Measurements from ENCODE around the gene FSTL5. TPM values are rescaled to one million over a fixed set of nuclear protein-coding genes. Genes with fewer than 3 reads are reported as not detected.

FSTL5 gene
- total RNA-seq, 1 donor from 2014 or later: 2.6 TPM

DNA sequence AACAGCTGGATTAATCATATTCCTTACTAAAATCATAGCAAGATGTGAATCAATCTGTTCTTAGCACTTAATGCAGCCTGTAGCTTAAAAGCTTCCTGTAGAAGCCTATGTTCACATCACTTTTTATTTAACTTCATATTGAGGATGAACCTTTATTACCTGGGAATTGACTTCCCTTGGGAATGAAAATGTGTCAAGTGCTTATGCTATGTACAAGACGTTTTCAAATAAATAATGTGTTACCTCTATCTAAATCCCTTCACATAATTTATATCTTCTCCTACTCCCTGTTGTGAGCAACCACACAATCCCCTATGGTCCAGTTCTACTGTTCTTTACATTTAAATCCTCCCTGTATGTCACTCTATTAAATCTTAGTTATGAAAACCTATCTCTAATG is 633.1 kb downstream of the FSTL5 start:
- H3K27me3 ChIP-seq (ENCODE audit: control insufficient read depth in 3 of 3, insufficient read depth in 3 of 3, low read length in 3 of 3): no peaks in the 10 kb centered on the region
- no peak overlapping the region for H3K27ac ChIP-seq (ENCODE audit: low read depth, low read length)
- H3K4me3 ChIP-seq (ENCODE audit: low read length in 3 of 3): no peak overlapping the region
- no peak overlapping the region for H3K9ac ChIP-seq (ENCODE audit: low read depth in 1 of 3, low read length in 3 of 3)
- H3K9me3 ChIP-seq (ENCODE audit: control insufficient read depth in 3 of 3, low read length in 3 of 3): no peaks in the 10 kb centered on the region
- no peaks in the 10 kb centered on the region for H3K4me1 ChIP-seq (ENCODE audit: control insufficient read depth in 3 of 3, insufficient read depth in 3 of 3, low read length in 3 of 3)
- no peaks in the 10 kb centered on the region for H3K36me3 ChIP-seq (ENCODE audit: control insufficient read depth in 3 of 3, insufficient read depth in 3 of 3, low read length in 3 of 3)

DNA sequence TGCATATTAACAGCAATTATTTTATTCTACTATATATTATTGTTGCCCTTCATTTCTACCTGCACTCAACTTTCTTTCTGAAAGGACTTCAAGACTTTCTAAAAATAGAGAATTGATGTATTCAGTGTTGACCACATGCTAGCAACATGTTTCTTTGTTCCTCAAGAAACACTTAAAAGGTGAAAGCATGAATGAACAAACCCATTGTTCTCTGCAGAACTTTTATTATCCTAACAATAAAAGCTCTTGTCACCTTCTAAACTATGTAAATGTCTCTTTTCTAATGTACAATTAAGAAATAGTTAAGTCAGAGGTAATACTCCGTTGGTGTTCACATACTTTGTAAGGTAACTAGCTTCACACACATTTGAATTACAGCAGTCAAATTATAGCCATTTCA is 638.7 kb downstream of the FSTL5 start:
- H3K36me3 ChIP-seq (ENCODE audit: control insufficient read depth in 3 of 3, insufficient read depth in 3 of 3, low read length in 3 of 3): no peaks in the 10 kb centered on the region
- H3K27me3 ChIP-seq (ENCODE audit: control insufficient read depth in 3 of 3, insufficient read depth in 3 of 3, low read length in 3 of 3): no peaks in the 10 kb centered on the region

DNA sequence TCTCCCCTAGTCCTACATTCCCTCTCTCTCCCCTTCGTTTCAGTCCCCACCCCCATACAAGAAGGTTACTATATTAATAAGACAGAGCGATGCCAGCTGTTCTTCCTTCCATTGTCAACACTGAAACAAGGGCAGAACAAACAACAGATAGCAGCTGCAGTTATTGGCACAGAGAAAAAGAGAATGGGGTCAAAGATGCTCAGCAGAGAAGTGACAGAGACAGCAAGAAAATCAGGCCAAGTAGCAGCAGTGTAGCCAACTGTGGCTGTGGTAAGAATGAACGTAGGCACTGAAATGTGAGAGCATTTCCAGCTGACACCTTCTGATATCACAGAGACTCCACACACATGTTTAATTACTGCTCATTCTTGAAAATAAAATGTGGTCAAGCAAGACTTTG is 641.8 kb downstream of the FSTL5 start:
- Histone ChIP-seq H3K27me3 (ENCODE audit: control insufficient read depth in 3 of 3, insufficient read depth in 3 of 3, low read length in 3 of 3) (no peaks in the 10 kb centered on the region), H3K9me3 (ENCODE audit: control insufficient read depth in 3 of 3, low read length in 3 of 3) (no peaks in the 10 kb centered on the region), H3K27ac (ENCODE audit: low read depth, low read length) (no peak overlapping the region), H3K4me1 (ENCODE audit: control insufficient read depth in 3 of 3, insufficient read depth in 3 of 3, low read length in 3 of 3) (no peaks in the 10 kb centered on the region), H3K36me3 (ENCODE audit: control insufficient read depth in 3 of 3, insufficient read depth in 3 of 3, low read length in 3 of 3) (no peaks in the 10 kb centered on the region), H3K4me3 (ENCODE audit: low read length in 3 of 3) (no peak overlapping the region), H3K9ac (ENCODE audit: low read depth in 1 of 3, low read length in 3 of 3) (no peak overlapping the region)

More for the DNA sequence above, 638.7 kb downstream of the FSTL5 start:
- no peak overlapping the region for H3K27ac ChIP-seq (ENCODE audit: low read depth, low read length)
- H3K9me3 ChIP-seq (ENCODE audit: control insufficient read depth in 3 of 3, low read length in 3 of 3): no peaks in the 10 kb centered on the region
- H3K9ac ChIP-seq (ENCODE audit: low read depth in 1 of 3, low read length in 3 of 3): no peak overlapping the region
- H3K4me3 ChIP-seq (ENCODE audit: low read length in 3 of 3): no peak overlapping the region
- H3K4me1 ChIP-seq (ENCODE audit: control insufficient read depth in 3 of 3, insufficient read depth in 3 of 3, low read length in 3 of 3): no peaks in the 10 kb centered on the region

DNA sequence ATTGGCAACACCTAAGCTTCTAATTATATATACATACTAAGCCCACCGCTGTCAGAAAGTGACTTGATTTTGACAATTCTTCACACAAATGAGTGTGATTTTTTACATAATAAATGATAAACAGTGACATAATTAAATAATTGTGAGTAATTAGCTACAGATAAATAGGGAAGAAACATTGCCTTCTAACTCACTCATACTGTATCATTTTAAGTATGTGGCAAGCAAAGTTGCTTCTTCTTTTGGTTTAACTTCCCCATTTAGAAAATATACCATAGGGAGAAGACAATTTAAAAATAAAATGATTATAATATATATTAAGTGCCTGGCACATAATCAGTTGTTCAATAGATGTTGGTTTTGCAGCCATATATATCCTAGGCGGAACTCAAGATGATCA is 644.2 kb downstream of the FSTL5 start:
- H3K9ac ChIP-seq (ENCODE audit: low read depth in 1 of 3, low read length in 3 of 3): no peak overlapping the region
- no peaks in the 10 kb centered on the region for H3K9me3 ChIP-seq (ENCODE audit: control insufficient read depth in 3 of 3, low read length in 3 of 3)
- H3K4me3 ChIP-seq (ENCODE audit: low read length in 3 of 3): no peak overlapping the region
- H3K36me3 ChIP-seq (ENCODE audit: control insufficient read depth in 3 of 3, insufficient read depth in 3 of 3, low read length in 3 of 3): no peaks in the 10 kb centered on the region
- H3K4me1 ChIP-seq (ENCODE audit: control insufficient read depth in 3 of 3, insufficient read depth in 3 of 3, low read length in 3 of 3): no peaks in the 10 kb centered on the region
- H3K27me3 ChIP-seq (ENCODE audit: control insufficient read depth in 3 of 3, insufficient read depth in 3 of 3, low read length in 3 of 3): no peaks in the 10 kb centered on the region
- no peak overlapping the region for H3K27ac ChIP-seq (ENCODE audit: low read depth, low read length)

DNA sequence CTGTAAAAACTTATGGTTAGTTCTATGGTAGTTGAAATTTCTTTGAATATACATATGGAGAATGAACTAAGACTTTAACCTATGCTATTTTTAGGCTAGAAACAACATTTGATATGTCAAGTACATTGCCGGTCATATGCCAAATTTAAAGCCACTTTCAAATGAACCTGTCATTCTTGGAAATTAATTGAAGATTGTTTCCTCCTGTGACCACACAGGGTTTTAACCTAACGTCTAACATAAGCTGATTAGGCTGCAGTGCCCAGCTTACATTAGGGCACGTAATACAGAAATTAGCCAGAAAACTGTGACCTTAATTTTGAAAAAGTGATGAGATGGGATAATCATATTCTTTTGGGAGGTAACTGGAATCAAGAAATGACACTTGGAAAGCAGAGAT is 645.9 kb downstream of the FSTL5 start:
- H3K4me3 ChIP-seq (ENCODE audit: low read length in 3 of 3): no peak overlapping the region
- H3K9ac ChIP-seq (ENCODE audit: low read depth in 1 of 3, low read length in 3 of 3): no peak overlapping the region
- no peak overlapping the region for H3K27ac ChIP-seq (ENCODE audit: low read depth, low read length)
- no peaks in the 10 kb centered on the region for H3K36me3 ChIP-seq (ENCODE audit: control insufficient read depth in 3 of 3, insufficient read depth in 3 of 3, low read length in 3 of 3)
- no peaks in the 10 kb centered on the region for H3K4me1 ChIP-seq (ENCODE audit: control insufficient read depth in 3 of 3, insufficient read depth in 3 of 3, low read length in 3 of 3)
- H3K9me3 ChIP-seq (ENCODE audit: control insufficient read depth in 3 of 3, low read length in 3 of 3): no peaks in the 10 kb centered on the region
- H3K27me3 ChIP-seq (ENCODE audit: control insufficient read depth in 3 of 3, insufficient read depth in 3 of 3, low read length in 3 of 3): no peaks in the 10 kb centered on the region

DNA sequence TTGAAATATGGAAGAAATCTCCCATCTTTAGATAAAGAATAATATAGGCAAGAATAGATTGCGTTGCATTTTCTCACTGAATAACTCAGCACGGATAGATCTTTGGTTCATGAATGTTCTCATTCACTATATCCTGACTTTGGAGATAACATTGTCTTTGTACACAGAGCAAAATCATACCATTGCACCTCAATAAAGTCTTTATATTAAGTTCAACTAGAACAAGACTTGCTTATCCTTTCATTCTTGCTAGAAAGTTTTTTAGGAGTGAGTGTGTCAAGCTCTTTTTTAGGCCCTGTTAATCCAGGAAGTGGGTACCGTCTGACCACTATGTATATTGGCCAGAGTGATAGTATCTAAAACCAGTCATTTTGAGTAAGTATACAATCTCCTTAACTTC is 658.7 kb downstream of the FSTL5 start:
- Histone ChIP-seq H3K27me3 (ENCODE audit: control insufficient read depth in 3 of 3, insufficient read depth in 3 of 3, low read length in 3 of 3) (no peaks in the 10 kb centered on the region), H3K4me3 (ENCODE audit: low read length in 3 of 3) (no peak overlapping the region), H3K27ac (ENCODE audit: low read depth, low read length) (no peak overlapping the region), H3K9me3 (ENCODE audit: control insufficient read depth in 3 of 3, low read length in 3 of 3) (no peaks in the 10 kb centered on the region), H3K36me3 (ENCODE audit: control insufficient read depth in 3 of 3, insufficient read depth in 3 of 3, low read length in 3 of 3) (no peaks in the 10 kb centered on the region), H3K4me1 (ENCODE audit: control insufficient read depth in 3 of 3, insufficient read depth in 3 of 3, low read length in 3 of 3) (no peaks in the 10 kb centered on the region), H3K9ac (ENCODE audit: low read depth in 1 of 3, low read length in 3 of 3) (no peak overlapping the region)

DNA sequence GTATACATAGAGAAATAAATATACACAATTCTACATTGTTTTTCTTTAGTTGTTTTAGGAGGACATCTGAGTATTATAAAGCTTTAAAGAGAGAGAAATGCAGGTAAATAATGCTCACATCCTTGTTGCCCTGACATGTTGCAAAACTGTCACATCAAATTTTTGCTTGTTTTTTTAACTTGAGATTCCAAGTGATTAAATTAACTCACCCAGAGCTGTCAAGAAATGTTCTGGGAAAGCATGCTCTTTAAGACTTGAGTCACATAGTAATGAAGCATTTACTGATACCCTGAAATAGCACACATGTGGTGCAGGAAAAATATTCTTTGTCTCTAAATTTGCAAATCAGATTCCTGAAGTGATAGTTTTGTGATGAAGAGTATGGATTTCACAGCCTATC is 665.6 kb downstream of the FSTL5 start:
- H3K27ac ChIP-seq (ENCODE audit: low read depth, low read length): no peak overlapping the region
- no peaks in the 10 kb centered on the region for H3K27me3 ChIP-seq (ENCODE audit: control insufficient read depth in 3 of 3, insufficient read depth in 3 of 3, low read length in 3 of 3)
- no peaks in the 10 kb centered on the region for H3K9me3 ChIP-seq (ENCODE audit: control insufficient read depth in 3 of 3, low read length in 3 of 3)
- H3K4me3 ChIP-seq (ENCODE audit: low read length in 3 of 3): no peak overlapping the region
- H3K9ac ChIP-seq (ENCODE audit: low read depth in 1 of 3, low read length in 3 of 3): no peak overlapping the region
- no peaks in the 10 kb centered on the region for H3K36me3 ChIP-seq (ENCODE audit: control insufficient read depth in 3 of 3, insufficient read depth in 3 of 3, low read length in 3 of 3)
- no peaks in the 10 kb centered on the region for H3K4me1 ChIP-seq (ENCODE audit: control insufficient read depth in 3 of 3, insufficient read depth in 3 of 3, low read length in 3 of 3)

DNA sequence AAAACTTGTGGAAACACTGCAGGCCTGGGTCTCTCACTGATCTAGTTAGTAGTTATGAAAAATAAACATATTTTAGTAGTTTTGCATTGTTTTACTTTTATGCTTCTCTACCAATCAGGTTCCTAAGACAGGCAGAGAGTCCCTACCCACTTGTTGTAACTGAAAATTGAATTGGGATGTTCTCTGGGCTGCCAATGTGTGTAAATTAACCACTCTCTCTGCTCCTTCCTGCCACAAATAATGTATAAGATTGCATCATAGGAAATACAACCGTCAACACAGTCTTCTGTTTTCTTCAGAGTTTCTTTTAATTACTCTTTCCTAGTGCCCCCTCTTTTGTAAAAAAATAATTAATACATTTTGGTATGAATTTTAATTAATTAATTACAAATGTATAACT is 677.3 kb downstream of the FSTL5 start:
- H3K27ac ChIP-seq (ENCODE audit: low read depth, low read length): no peak overlapping the region
- H3K9me3 ChIP-seq (ENCODE audit: control insufficient read depth in 3 of 3, low read length in 3 of 3): no peaks in the 10 kb centered on the region
- no peak overlapping the region for H3K9ac ChIP-seq (ENCODE audit: low read depth in 1 of 3, low read length in 3 of 3)
- H3K4me3 ChIP-seq (ENCODE audit: low read length in 3 of 3): no peak overlapping the region
- H3K36me3 ChIP-seq (ENCODE audit: control insufficient read depth in 3 of 3, insufficient read depth in 3 of 3, low read length in 3 of 3): no peaks in the 10 kb centered on the region
- H3K27me3 ChIP-seq (ENCODE audit: control insufficient read depth in 3 of 3, insufficient read depth in 3 of 3, low read length in 3 of 3): no peaks in the 10 kb centered on the region
- no peaks in the 10 kb centered on the region for H3K4me1 ChIP-seq (ENCODE audit: control insufficient read depth in 3 of 3, insufficient read depth in 3 of 3, low read length in 3 of 3)

DNA sequence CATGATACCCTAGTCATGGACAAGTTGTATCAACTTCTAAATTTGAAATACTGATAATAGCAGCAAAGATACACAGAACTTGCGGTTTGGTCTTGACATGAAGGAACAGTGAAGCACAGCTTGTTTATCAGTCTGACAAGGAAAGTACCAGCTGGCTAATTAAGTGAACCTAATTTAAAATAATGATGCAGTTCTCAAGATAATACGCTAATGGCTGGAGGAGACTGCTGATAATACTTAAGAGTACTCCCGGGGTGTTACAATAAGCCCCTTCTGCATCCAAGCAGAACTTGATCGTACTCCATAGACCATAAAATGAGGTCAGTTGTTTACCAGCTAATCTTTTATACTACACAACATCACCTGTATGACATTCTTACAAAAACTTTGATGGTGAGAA is 697.5 kb downstream of the FSTL5 start:
- Histone ChIP-seq H3K9me3 (ENCODE audit: control insufficient read depth in 3 of 3, low read length in 3 of 3) (no peaks in the 10 kb centered on the region), H3K4me3 (ENCODE audit: low read length in 3 of 3) (no peak overlapping the region), H3K36me3 (ENCODE audit: control insufficient read depth in 3 of 3, insufficient read depth in 3 of 3, low read length in 3 of 3) (no peaks in the 10 kb centered on the region)

DNA sequence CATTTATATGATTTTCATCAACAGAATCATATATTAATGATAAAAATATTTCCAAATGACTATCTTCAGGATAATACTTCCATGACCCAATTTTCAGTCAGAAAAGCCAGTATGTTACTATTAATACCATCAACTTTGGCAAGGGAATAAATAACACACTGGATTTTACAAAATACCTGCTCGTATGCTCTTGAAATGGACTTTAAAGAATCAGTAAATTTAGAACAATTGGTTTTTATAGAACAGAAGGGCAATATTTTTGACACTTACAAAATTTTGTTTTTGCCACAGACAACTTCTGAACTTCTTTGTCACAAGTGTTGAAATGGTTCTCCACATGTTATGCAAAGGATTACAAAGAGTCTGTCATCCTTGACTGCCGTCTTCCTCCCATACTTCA is 700.4 kb downstream of the FSTL5 start:
- Histone ChIP-seq H3K36me3 (ENCODE audit: control insufficient read depth in 3 of 3, insufficient read depth in 3 of 3, low read length in 3 of 3) (no peaks in the 10 kb centered on the region), H3K9me3 (ENCODE audit: control insufficient read depth in 3 of 3, low read length in 3 of 3) (no peaks in the 10 kb centered on the region), H3K4me3 (ENCODE audit: low read length in 3 of 3) (no peak overlapping the region), H3K27me3 (ENCODE audit: control insufficient read depth in 3 of 3, insufficient read depth in 3 of 3, low read length in 3 of 3) (no peaks in the 10 kb centered on the region), H3K27ac (ENCODE audit: low read depth, low read length) (no peak overlapping the region), H3K4me1 (ENCODE audit: control insufficient read depth in 3 of 3, insufficient read depth in 3 of 3, low read length in 3 of 3) (no peaks in the 10 kb centered on the region), H3K9ac (ENCODE audit: low read depth in 1 of 3, low read length in 3 of 3) (no peak overlapping the region)

More for the DNA sequence above, 697.5 kb downstream of the FSTL5 start:
- Histone ChIP-seq H3K9ac (ENCODE audit: low read depth in 1 of 3, low read length in 3 of 3) (no peak overlapping the region), H3K27me3 (ENCODE audit: control insufficient read depth in 3 of 3, insufficient read depth in 3 of 3, low read length in 3 of 3) (no peaks in the 10 kb centered on the region), H3K27ac (ENCODE audit: low read depth, low read length) (no peak overlapping the region), H3K4me1 (ENCODE audit: control insufficient read depth in 3 of 3, insufficient read depth in 3 of 3, low read length in 3 of 3) (no peaks in the 10 kb centered on the region)

DNA sequence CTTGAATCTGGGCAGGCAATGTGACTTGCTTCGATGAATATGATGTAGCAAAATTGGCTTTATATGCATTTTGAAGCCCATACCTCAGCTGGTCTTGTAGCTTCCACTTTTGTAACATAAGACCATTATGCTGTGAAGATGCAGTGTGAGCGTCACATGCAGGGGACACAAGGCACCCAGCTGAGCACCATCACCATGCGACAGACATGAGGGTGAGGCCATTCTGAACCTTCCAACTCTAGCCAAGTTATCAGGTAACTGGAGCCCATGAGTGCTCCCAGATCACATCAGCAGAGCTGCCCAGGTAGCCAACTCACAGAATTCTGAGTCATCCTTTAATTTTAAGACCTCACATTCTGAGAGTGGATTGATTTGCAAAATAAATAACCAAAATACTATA is 705.9 kb downstream of the FSTL5 start:
- no peaks in the 10 kb centered on the region for H3K36me3 ChIP-seq (ENCODE audit: control insufficient read depth in 3 of 3, insufficient read depth in 3 of 3, low read length in 3 of 3)
- H3K4me1 ChIP-seq (ENCODE audit: control insufficient read depth in 3 of 3, insufficient read depth in 3 of 3, low read length in 3 of 3): no peaks in the 10 kb centered on the region
- H3K9ac ChIP-seq (ENCODE audit: low read depth in 1 of 3, low read length in 3 of 3): no peak overlapping the region
- H3K27me3 ChIP-seq (ENCODE audit: control insufficient read depth in 3 of 3, insufficient read depth in 3 of 3, low read length in 3 of 3): no peaks in the 10 kb centered on the region
- H3K4me3 ChIP-seq (ENCODE audit: low read length in 3 of 3): no peak overlapping the region
- no peaks in the 10 kb centered on the region for H3K9me3 ChIP-seq (ENCODE audit: control insufficient read depth in 3 of 3, low read length in 3 of 3)
- no peak overlapping the region for H3K27ac ChIP-seq (ENCODE audit: low read depth, low read length)

Measured in skeletal muscle tissue (tissue), 4 donors.